DND-41 (cell line): Measurements from ENCODE around the gene AHCYL2.

Experiments
- CTCF ChIP-seq: IDR thresholded peaks from 2 replicates; pipeline ENCODE4 v1.5.1; 2012; ENCODE audit warnings: borderline replicate concordance, low read length, moderate library complexity, mild to moderate bottlenecking; ENCODE audit not compliant: poor library complexity, severe bottlenecking; ENCODE audit errors: extremely low read depth
- EZH2 ChIP-seq: IDR thresholded peaks from 3 replicates; pipeline ENCODE4 v1.6.1; 2012; ENCODE audit warnings: borderline replicate concordance, low read depth, mild to moderate bottlenecking, moderate library complexity, low read length, inconsistent platforms; ENCODE audit not compliant: severe bottlenecking

DNA sequence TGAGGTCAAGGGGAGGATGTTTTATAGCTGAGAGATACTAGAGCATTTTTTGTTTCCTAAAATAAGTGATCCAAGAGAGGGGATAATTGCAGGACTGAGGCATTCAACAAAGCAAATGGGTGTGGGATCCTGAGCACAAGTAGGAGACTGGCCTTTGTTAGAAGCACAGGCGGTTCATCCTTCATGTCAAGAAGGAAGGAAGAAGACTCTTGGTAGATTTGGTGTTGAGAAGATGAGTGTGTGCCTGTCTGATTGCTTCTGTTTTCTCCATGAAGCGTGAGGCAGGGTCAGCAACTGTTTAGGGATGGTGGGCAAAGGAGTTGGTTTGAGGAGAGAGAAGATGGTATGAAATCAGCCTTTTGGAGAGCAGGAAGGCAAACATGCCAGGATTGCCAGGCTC lies 237.0 kb downstream of the AHCYL2 start:
- TF ChIP-seq CTCF (no peak), EZH2 (no peak)
